NAMALWA (cell line): ENCODE measurements around the gene SLC2A9.
"Not testable (repeated sequence)": the region's sequence is repeated elsewhere in the genome, so short reads cannot be mapped to it uniquely, and the experiment has no call there.

Experiments used
- DNase-seq: peaks from one replicate; pipeline ENCODE4 v3.0.0-alpha.2; 2015; ENCODE audit warnings: low spot score

SLC2A9 gene

DNA sequence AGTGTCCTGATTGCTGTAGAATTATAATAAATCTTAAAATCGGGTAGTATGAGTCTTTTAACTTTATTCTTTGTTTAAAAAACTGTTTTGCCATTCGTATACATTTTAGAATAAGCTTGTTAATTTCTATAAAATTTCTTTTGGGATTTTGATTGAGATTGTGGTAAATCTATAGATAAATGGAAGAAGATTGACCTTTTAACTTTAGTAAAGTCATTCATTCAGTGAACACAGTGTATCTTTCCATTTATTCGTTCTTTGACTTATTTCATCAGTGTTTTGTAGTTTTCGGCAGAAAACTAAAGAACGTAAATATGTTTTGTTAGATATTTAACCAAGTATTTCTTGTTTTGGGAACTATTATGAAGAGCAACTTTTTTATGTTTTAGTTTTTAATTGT lies 201.0 kb downstream of the SLC2A9 start:
- no peak for DNase-seq

DNA sequence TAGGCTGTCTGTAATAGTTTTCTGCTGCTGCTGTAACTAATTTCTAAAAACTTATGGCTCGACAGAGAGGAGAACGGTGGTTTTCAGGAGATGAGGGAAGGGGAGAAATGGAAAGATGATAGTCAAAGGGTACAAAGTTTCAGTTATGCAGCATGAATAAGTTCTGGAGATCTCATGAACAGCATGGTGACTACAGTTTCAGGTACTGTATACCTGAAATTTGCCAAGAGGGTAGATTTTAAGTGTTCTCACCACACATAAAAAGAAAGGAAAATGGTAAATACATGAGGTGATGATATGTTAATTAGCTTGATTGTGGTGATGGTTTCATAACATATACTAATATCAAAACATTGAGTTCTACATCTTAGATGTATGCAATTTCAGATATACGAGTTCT lies 205.0 kb downstream of the SLC2A9 start:
- DNase-seq = no peak

DNA sequence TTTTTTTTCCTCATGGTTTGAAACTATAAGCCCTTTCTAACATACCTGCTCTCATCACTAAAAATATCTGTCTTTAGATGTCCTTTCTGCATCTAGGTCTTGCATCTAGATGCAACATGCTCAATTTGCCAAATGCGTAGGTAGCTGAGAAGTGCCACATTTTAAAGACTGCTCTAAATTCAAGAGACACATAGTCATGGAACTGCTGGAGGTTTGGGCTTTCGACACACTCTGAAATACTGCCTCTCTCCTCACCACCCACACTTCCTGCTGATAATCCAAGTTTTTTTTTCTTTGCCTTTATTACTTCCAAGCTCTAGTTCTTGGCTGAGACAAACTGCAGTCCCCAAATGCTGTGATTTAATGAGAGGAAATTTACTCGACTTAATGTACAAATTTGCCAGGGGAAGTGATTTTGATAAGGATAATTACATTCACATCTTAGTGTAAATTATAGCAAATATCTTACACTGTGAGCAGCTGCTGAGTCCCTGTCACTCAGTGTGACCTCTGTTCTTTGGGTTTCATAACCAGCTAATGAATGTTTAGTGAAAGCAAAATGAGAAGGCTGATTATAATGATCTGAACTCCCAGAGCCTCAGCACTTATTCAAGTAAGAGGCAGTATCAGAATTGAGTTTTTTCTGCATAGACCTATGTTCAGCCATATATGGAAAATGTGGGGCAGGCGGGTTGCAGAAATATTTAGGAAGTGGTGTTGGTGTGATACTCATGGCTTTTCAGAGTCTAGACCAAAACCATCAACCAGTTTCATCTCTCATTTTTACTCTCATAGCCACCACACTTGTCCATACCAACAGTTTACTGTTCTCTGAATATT lies 208.6 kb downstream of the SLC2A9 start:
- DNase-seq = no peak

DNA sequence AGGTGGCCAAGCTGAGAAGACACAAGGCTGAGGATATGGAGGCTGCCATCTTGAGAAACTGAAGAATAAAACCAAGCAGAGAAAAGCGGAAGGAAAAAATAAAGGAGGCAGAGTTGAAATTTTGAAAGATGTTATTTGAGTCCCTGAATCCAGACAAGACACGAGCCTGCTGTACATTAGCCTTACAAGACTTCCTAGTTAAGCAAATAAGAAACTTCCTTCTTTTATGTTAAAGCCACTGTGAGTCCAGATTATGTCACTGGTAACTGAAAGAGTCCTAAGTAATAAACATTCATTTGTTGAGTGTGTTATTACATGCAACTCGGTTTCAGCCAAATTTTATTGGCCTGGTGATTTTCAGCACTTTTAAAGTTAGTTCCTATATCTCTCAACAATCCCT lies 209.5 kb downstream of the SLC2A9 start:
- DNase-seq = no peak

DNA sequence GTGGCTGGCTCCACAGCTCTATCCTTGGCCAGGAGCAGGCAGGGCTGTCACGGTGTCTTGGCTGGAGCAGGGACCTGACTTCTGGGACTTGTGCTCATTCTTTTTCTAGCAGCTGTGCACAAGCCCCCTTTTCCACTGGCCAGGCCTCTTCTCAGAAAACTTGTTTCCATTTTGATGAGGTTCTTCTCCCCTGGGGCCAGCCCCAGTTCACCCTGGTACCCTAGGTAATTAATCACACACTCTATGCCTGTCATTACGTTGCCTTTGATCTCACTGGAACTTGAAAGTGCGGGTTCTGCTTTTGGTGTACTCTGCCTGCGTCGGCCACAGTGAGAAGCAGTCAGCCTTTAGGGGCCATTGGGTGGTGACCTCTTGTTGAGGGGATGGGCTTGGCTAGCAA lies 213.2 kb downstream of the SLC2A9 start:
- no peak for DNase-seq

DNA sequence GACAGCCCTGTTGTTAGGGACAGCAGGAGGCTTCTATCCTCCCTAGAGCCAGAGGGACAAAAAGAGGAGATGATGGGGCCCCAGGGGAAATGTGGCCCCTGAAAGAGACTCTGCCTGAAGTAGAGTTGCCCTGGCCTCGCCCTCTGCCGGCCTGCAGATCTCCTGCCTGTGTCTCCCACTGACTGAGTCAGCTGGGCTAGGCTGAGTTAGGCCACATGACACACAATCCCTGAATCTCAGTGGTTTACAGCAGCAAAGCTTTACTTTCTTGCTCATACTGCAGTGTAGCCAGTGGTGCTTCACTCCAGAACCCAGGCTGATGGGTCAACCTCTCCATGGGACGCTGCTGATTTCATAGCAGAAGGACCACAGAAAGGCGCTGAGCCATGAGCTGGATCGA lies 216.4 kb downstream of the SLC2A9 start:
- DNase-seq = no peak

DNA sequence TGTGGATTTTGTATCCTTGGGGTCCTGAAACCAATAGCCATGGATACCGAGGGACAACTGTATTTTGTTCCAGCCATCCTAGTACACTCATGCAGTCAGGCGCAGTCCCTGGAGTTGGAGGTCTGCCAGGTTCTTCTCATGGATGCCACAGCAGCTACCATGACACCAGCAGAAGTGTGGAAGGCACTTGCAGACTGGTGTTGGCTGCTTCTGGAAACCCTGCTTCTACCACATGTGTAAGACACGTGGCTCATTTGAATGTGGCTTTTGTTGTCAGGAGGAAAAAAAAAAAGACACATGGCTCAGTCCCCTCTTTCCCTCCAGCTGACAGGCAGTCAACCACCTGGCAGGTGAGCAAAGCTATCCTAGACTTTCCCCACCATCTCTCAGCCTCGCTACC lies 220.4 kb downstream of the SLC2A9 start:
- no peak for DNase-seq

DNA sequence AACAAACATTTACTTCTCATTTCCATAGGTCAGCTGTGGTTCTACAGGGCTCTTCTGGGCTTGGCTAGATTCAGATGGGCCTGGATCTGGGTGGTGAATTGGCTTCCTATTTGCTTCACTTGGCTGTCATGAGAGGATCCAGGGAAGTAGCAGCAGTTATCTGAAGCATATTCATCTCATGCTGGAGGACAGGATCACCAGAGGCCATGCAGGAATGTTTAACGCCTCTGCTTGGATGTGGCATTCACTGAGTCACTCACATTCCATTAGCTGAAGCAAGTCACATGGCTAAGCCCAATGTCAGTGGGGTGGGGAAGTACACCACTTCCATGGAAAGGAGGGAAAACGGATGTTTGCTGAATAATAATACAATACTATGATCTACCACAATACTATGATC lies 224.7 kb downstream of the SLC2A9 start:
- DNase-seq = not testable (repeated sequence)

DNA sequence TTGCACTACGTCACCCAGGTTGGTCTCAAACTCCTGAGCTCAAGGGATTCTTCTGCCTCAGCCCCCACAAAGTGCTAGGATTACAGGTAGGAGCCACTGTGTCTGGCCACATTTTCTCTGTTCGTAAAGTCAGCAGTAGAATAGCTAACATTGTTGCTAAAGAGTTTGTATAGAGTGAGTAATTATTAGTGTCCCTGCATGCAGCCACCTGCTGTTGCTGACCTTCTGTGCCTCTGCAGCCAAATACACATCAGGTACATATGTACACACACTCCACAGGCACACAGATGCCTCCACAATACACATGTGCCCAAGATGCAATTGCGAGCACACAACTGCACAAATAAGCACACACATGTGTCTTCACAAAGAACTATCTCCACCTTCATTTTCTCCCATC lies 228.9 kb downstream of the SLC2A9 start:
- no peak for DNase-seq

DNA sequence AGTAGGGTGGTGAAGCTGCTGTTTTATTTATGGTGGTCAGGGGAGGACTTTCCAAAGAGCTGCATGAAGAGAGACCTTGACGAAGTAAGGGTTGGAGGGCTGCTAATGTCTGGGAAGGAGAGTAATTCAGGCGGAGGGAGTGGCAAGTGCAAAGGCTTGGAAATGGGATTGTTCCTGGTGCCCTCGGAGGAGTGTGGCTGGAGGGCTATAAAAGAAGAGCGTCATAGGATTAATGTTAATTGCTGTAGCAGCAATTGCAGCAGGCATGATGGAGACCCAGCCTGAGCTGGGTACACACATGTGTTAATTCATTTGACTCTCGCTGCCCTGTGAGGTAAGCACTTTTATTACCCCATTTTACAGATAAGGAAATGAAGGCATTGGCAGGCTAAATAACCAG lies 235.4 kb downstream of the SLC2A9 start:
- DNase-seq = not testable (repeated sequence)

DNA sequence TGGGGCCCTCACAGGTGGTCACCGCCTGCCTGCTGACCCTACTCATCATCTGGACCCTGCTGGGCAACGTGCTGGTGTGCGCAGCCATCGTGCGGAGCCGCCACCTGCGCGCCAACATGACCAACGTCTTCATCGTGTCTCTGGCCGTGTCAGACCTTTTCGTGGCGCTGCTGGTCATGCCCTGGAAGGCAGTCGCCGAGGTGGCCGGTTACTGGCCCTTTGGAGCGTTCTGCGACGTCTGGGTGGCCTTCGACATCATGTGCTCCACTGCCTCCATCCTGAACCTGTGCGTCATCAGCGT lies 239.2 kb downstream of the SLC2A9 start:
- no peak for DNase-seq

DNA sequence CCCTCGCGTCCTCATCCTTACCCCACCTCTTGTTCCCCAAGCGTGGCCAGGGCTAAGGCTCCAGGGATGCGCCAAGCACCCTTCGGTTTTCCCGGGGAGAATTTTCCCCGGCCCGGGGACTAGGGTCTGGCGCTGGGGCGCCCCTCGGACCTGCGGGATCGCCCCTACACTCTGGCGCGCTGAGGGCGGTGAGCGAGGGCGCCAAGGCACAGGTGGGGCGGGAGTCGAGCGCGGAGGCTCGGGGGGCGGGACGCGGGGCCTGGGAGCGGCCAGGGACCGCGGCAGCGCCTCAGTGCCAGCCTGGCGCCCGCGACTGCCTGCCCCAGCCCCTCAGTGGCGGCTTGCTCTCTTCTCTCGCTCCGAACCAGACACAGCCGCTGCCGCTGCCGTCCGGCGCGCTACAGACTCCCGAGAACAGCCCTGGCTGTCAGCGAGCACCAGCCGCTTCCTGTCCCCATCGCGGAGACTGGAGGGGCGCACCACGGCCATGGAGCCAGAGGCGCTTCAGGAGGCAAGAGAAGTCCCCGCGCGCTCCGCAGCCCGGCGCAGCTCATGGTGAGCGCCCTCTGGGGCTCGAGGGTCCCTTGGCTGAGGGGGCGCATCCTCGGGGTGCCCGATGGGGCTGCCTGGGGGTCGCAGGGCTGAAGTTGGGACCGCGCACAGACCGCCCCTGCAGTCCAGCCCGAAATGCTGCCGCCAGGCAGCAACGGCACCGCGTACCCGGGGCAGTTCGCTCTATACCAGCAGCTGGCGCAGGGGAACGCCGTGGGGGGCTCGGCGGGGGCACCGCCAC lies 239.8 kb downstream of the SLC2A9 start, which contains the start of gene DRD5:
Gene DRD5 (plus strand): TSS at position 292 of the 793 bp plus-strand sequence. CDS start 396 bp downstream, at position 688.
- DNase-seq = no peak
